ENCODE measurements around the gene HLX. TPM values are rescaled to one million over a fixed set of nuclear protein-coding genes. Genes with fewer than 3 reads are reported as not detected.

HLX gene
- total RNA-seq, 1 experiment from 2014 or later: not detected

DNA sequence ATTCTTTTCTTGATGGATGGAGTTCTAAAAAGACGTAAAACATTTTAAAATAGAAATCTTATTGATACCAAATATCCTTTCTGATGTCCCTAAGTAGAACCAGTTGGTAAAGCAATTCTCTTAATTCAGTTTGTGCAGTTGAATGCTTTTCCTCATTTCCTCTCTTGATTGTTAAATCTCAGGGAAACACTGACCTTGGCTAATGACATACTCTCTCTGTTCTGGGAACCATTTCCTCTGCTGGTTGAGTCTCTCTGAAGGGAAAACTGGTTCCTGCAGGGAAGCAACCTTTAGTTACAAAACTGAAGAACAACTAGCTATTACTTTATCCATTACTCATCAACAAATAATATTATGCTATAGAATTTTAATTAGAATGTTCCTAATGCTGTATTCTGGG lies 36.7 kb downstream of the HLX start:
- Histone ChIP-seq H3K4me1 (ENCODE audit: insufficient read depth, low read length, poor library complexity, severe bottlenecking) (no peaks in the 10 kb centered on the region), H3K27ac (ENCODE audit: low read depth, low read length, poor library complexity, severe bottlenecking) (no peak overlapping the region), H3K4me3 (ENCODE audit: low read depth, low read length, poor library complexity, severe bottlenecking) (no peak overlapping the region), H3K36me3 (ENCODE audit: insufficient read depth, low read length, poor library complexity, severe bottlenecking) (no peaks in the 10 kb centered on the region), H3K9me3 (ENCODE audit: low read depth, low read length, poor library complexity, severe bottlenecking) (no peaks in the 10 kb centered on the region), H3K27me3 (replicated peaks; ENCODE audit: insufficient read depth, low read depth, low read length, poor library complexity) (peaks cover 5% of the 10 kb centered on the region)
- intact Hi-C loops (cut with micrococcal nuclease; ENCODE audit: unreplicated experiment): no loop called here
- no peak for DNase-seq (ENCODE audit: low spot score)
- ChIA-PET POLR2A (ENCODE audit: low non-redundant PET) (no interaction called here), CTCF (no interaction called here)
- no TSS peak for BruUV-seq (replicated peaks)
- TF ChIP-seq, protein P1, sequence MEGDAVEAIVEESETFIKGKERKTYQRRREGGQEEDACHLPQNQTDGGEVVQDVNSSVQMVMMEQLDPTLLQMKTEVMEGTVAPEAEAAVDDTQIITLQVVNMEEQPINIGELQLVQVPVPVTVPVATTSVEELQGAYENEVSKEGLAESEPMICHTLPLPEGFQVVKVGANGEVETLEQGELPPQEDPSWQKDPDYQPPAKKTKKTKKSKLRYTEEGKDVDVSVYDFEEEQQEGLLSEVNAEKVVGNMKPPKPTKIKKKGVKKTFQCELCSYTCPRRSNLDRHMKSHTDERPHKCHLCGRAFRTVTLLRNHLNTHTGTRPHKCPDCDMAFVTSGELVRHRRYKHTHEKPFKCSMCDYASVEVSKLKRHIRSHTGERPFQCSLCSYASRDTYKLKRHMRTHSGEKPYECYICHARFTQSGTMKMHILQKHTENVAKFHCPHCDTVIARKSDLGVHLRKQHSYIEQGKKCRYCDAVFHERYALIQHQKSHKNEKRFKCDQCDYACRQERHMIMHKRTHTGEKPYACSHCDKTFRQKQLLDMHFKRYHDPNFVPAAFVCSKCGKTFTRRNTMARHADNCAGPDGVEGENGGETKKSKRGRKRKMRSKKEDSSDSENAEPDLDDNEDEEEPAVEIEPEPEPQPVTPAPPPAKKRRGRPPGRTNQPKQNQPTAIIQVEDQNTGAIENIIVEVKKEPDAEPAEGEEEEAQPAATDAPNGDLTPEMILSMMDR (conservative IDR thresholded peaks at IDR 0.05; ENCODE audit: low read depth, low read length): no peak
- no peak for TF ChIP-seq EZH2 (IDR thresholded peaks at IDR 0.05; ENCODE audit: borderline replicate concordance, low read depth, low read length, poor library complexity, severe bottlenecking)

DNA sequence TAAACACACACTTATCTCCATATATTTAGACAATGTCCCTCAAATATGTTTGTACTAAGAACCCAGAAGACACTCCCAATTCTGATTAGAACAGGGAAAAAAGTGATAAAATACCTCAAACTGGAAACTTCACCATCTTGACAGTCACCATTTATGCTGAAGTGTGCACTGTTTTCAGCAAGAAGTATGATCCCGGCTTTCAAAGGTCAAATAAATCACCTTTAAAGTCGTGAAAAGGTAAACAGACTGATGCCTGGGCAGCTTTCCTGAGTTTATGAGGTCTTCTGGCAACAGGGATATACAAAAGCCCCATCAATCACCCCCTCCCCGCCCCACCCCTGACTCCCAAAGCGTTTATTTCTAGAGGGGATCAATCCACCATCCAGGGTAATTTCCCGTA lies 37.9 kb downstream of the HLX start:
- no peak overlapping the region for H3K27ac ChIP-seq (ENCODE audit: low read depth, low read length, poor library complexity, severe bottlenecking)
- no peaks in the 10 kb centered on the region for H3K9me3 ChIP-seq (ENCODE audit: low read depth, low read length, poor library complexity, severe bottlenecking)
- ChIA-PET POLR2A (ENCODE audit: low non-redundant PET) (no interaction called here), CTCF (no interaction called here)
- H3K27me3 ChIP-seq (replicated peaks; ENCODE audit: insufficient read depth, low read depth, low read length, poor library complexity): peaks cover 5% of the 10 kb centered on the region
- no peaks in the 10 kb centered on the region for H3K4me1 ChIP-seq (ENCODE audit: insufficient read depth, low read length, poor library complexity, severe bottlenecking)
- TF ChIP-seq EZH2 (IDR thresholded peaks at IDR 0.05; ENCODE audit: borderline replicate concordance, low read depth, low read length, poor library complexity, severe bottlenecking): no peak
- TF ChIP-seq, protein P1 (conservative IDR thresholded peaks at IDR 0.05; ENCODE audit: low read depth, low read length): no peak
- BruUV-seq (replicated peaks): no TSS peak
- intact Hi-C loops (cut with micrococcal nuclease; ENCODE audit: unreplicated experiment): no loop called here
- no peak overlapping the region for H3K4me3 ChIP-seq (ENCODE audit: low read depth, low read length, poor library complexity, severe bottlenecking)
- no peak for DNase-seq (ENCODE audit: low spot score)
- H3K36me3 ChIP-seq (ENCODE audit: insufficient read depth, low read length, poor library complexity, severe bottlenecking): no peaks in the 10 kb centered on the region

DNA sequence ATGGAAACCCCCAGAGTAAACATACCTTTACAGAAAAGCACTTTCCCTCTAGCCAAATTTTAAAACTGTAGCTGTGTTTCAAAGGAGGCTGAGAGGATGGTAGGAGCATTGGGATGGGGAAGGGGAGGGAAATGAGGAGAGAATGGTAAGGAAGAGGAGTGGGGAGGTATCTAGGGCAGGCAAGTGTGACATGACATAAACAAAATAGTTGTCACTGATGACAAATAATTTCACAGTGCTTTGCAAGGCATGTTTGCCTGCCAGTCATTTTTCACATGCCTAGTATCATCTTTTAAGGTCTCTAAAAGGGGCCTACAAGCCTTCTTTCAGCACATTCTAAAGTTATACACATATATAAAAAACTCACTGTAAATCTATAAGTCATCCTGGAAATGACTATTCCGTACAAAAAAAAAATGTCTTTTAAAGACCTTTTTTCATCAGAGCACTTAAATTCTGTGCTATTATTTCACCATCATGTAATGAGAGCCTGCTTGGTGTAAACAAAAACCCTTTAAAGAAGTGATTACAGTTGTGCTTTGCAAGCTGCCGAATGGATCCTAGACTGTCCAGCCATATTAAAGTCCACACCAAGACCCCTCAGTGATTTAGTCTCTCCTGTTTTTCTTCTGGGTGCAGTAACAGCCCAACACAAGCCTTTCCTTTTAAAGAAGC lies 38.4 kb downstream of the HLX start:
- DNase-seq (ENCODE audit: low spot score): no peak
- H3K4me1 ChIP-seq (ENCODE audit: insufficient read depth, low read length, poor library complexity, severe bottlenecking): no peaks in the 10 kb centered on the region
- CTCF ChIA-PET: no interaction called here
- H3K4me3 ChIP-seq (ENCODE audit: low read depth, low read length, poor library complexity, severe bottlenecking): no peak overlapping the region
- H3K27ac ChIP-seq (ENCODE audit: low read depth, low read length, poor library complexity, severe bottlenecking): no peak overlapping the region
- BruUV-seq (replicated peaks): no TSS peak
- intact Hi-C loops (cut with micrococcal nuclease; ENCODE audit: unreplicated experiment): no loop called here
- TF ChIP-seq EZH2 (IDR thresholded peaks at IDR 0.05; ENCODE audit: borderline replicate concordance, low read depth, low read length, poor library complexity, severe bottlenecking): no peak
- TF ChIP-seq, protein P1 (conservative IDR thresholded peaks at IDR 0.05; ENCODE audit: low read depth, low read length): no peak
- POLR2A ChIA-PET (ENCODE audit: low non-redundant PET): no interaction called here
- no peaks in the 10 kb centered on the region for H3K9me3 ChIP-seq (ENCODE audit: low read depth, low read length, poor library complexity, severe bottlenecking)
- peaks cover 5% of the 10 kb centered on the region for H3K27me3 ChIP-seq (replicated peaks; ENCODE audit: insufficient read depth, low read depth, low read length, poor library complexity)
- no peaks in the 10 kb centered on the region for H3K36me3 ChIP-seq (ENCODE audit: insufficient read depth, low read length, poor library complexity, severe bottlenecking)
